GM18951 (cell line): ENCODE data around the gene PDZD7.
"Not testable (repeated sequence)": the region's sequence is repeated elsewhere in the genome, so short reads cannot be mapped to it uniquely, and the experiment has no call there.

Source experiments
- POLR2A ChIP-seq: IDR thresholded peaks from 4 replicates; pipeline ENCODE4 v1.6.1; 2011; ENCODE audit warnings: mild to moderate bottlenecking; ENCODE audit not compliant: insufficient read length, insufficient read depth; ENCODE audit errors: extremely low read depth
- in situ Hi-C: fragments of 300-500 bp; cut with MboI; formaldehyde crosslinking; loops from one replicate; pipeline ENCODE4 v1.12.0; 2022; ENCODE audit warnings: low sequenced_read_pairs, mixed read lengths, inconsistent platforms; ENCODE audit not compliant: unreplicated experiment

PDZD7 gene

GRCh38 chr10:101042118-101042517 is 11.2 kb upstream of the PDZD7 start:
- no peak for TF ChIP-seq POLR2A
- in situ Hi-C loops = no loop called here

- in situ Hi-C loops = no loop called here
- TF ChIP-seq POLR2A = no peak
These were observed 10.4 kb upstream of the PDZD7 start for GRCh38 chr10:101041252-101041761.

DNA sequence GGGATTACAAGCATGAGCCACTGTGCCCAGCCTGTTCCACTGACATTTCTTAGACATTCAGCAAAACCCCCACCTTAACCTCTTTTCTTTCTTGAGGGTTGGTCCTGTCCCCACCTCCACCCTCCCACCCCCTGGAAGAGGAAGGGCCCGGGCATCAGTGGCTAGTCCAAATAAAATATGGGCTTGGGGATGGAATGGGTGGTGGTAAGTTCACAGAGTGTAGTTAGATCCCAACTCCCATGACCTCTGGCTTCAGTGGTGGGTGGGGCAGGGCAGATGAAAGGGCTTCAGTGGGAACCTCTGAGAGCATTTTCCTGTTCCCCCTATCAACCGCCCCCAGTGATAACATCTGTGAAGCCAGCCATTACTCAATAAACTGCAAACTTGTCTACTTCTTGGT is 9.9 kb upstream of the PDZD7 start:
- no peak for TF ChIP-seq POLR2A
- in situ Hi-C loops = no loop called here

- TF ChIP-seq POLR2A = no peak
- in situ Hi-C loops = no loop called here
These were observed 9.1 kb upstream of the PDZD7 start for GRCh38 chr10:101040061-101040460.

DNA sequence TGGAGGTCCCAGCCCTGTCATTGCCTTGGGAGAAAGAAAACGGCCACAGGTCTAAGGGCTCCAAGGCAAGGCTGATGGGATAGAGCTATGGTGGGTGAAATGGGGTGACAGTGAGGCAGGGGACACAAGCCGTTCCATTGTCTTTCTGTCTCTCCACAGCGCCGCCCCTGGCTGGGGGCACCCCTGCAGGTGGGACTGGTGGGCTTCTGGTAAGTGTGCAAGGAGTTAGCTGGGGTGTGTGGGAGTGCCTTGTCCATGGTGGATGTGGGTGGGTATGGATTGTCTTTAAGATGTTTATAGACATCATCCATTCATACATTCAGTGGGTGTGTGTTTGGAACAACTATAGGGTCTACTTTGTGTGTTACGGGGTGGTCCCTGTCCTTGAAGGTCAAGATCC is 7.6 kb upstream of the PDZD7 start:
- TF ChIP-seq POLR2A = no peak

DNA sequence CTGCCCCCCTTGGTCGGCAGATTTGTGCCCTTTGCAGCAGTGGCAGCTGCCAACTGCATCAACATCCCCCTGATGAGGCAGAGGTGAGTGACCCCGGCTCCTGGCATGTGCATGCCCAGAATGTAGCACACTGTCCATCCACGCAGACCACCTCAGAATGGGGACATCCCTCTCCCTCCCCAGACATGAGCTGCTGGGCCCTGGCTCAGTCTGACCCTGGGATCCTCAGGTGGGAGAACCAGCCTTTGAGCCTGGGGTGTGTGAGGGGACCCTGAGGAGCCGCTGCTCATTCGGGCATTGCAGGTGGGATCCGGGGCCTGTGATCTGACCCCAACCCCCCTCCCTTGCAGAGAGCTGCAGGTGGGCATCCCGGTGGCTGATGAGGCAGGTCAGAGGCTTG is 5.8 kb upstream of the PDZD7 start:
- in situ Hi-C loops = no loop called here
- no peak for TF ChIP-seq POLR2A

More for the DNA sequence above, 7.6 kb upstream of the PDZD7 start:
- in situ Hi-C loops = no loop called here

GRCh38 chr10:101035916-101036702 is 5.2 kb upstream of the PDZD7 start:
- in situ Hi-C loops = no loop called here
- no peak for TF ChIP-seq POLR2A

DNA sequence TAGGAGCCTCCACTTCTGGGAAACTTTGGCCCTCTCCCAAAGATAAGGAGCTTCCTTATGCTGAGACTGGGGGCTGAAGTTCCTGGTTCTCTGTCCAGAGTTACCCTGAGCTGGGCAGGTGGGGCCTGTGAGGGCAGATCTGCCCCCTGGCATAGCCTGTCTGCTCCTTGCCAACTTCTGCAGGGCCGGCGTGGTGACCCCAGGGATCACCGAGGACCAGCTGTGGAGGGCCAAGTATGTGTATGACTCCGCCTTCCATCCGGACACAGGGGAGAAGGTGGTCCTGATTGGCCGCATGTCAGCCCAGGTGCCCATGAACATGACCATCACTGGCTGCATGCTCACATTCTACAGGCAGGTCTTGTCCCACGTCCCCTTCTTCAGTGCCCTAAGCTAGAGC is 4.4 kb upstream of the PDZD7 start:
- TF ChIP-seq POLR2A = no peak
- in situ Hi-C loops = no loop called here

GRCh38 chr10:101034404-101034803 is 3.5 kb upstream of the PDZD7 start:
- in situ Hi-C loops = not testable (repeated sequence)

DNA sequence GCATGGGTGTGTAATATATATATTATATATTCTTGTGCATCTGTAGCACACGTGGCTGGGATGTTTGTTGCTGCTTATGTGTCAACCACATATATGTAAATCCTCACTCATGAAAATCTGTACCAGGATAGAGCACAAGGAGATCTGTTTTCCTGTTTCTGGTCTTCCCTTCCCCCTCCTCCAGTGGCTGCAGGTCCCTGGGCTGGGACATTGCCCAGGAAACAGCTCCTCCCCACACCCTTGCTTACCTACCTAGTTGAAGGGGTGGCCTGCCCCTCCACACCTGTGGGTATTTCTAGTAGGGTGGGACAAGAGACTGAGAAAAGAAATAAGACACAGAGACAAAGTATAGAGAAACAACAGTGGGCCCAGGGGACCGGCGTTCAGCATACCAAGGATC is 2.3 kb upstream of the PDZD7 start:
- no peak for TF ChIP-seq POLR2A
- in situ Hi-C loops = no loop called here

DNA sequence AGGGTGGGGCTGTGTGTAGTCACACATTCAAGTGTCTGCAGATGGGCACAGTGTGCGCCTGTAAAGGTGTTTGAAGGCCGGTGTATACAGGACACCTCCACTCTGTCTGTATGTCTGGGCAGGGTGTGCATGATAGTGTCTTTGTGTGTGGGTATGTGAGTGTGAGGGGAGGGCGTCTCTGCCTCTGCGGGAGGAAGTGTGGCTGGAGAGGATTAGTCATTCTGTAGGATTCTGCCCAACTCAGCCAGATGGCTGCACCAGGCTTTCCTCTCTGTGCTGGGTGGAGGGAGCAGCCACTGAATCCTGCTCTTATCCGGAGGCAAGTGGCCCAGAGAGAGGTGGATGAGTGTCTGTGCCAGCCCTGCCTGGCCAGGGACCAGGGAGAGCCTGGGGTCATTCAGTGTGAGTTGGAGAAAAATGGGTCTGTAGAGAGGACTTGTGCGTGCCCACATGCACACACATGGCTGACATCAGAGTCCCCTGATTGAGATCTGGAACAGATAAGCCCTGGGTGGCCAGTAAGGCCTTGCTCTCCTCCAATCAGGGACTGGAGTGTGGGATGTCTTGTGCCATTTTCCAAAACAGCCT is 1.8 kb upstream of the PDZD7 start:
- in situ Hi-C loops = no loop called here

DNA sequence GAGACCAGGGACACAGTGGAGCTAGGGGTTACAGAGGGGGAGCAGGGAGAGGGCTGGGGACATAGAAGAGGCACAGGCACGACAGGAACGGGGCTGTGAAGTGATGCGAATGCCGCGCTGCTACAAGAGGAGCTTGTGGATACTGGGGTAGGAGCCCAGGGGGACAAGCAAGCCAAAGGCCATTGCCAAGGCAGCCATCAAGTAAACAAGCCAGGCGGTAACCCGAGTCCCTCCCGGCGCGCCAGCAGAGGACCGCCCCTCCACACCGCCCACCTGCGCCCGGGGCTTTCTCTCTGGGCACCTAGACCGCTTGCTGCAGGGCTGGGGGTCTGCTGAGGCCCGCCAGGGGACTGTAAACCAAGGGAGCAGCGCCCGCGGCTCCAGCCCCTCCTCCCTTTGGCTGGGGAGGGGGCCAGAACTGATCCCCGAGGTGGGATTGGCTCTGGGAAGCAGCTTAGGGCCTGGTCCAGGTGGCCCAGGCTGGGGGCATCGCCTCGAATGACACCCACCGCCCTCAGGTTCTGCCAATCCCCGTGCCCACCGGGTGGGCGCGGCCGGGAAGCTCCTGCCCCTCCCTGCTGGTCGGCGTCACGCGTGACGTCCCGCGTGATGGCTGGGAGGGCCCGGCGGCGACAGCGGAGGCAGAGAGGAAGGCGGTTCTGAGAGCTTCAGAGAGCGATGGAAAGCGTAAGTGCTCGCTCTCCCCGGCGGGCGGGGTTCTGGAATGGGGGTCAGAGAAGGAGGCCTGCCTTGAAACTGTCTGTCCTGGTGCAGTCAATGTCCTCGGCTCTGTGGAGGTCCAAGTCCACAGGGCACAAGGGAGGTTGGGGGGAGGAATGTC is 1.1 kb upstream of the PDZD7 start:
- TF ChIP-seq POLR2A = no peak
- in situ Hi-C loops = no loop called here

More for the DNA sequence above, 1.8 kb upstream of the PDZD7 start:
- TF ChIP-seq POLR2A = no peak

GRCh38 chr10:101030496-101031127 is 317 bp downstream of the PDZD7 start:
- in situ Hi-C loops = no loop called here
- TF ChIP-seq POLR2A = no peak
